Uterus (tissue), 2 donors: ENCODE results near the gene HMOX2.

Source experiments
- POLR2A ChIP-seq, 2 donors: fragments of 450-650 bp; IDR thresholded peaks; one replicate each; pipeline ENCODE4 v1.6.1; 2016; ENCODE audit warnings: antibody characterized with exemption in 2 of 2, mild to moderate bottlenecking in 1 of 2, moderate library complexity in 1 of 2
- TF ChIP-seq, protein P1 (sequence below), 4 experiments: fragments of 200-600 bp in 2 of 4; fragments of 450-650 bp in 2 of 4; sonication (generic) in 2 of 4; IDR thresholded peaks; one replicate each; pipeline ENCODE4 v1.5.1; 2016 to 2019; ENCODE audit warnings: antibody characterized with exemption in 4 of 4, mild to moderate bottlenecking in 2 of 4, moderate library complexity in 1 of 4

DNA sequence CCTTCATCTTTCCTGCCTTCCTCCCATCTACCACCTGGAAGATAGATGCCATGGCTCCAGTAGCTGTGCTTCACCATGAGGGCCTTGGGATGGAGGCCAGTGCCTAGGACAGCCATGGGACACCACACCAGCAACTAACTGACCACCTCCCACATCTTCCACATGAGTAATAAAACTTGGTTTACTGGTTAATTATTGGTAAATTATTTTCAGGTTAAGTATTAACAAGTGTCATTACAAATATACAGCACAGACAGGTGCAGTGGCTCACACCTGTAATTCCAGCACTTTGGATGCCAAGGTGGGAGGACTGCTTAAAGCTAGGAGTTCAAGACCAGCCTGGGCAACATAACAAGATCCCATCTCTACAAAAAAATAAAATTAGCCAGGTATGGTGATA lies 48.4 kb downstream of the HMOX2 start:
- TF ChIP-seq, protein P1, sequence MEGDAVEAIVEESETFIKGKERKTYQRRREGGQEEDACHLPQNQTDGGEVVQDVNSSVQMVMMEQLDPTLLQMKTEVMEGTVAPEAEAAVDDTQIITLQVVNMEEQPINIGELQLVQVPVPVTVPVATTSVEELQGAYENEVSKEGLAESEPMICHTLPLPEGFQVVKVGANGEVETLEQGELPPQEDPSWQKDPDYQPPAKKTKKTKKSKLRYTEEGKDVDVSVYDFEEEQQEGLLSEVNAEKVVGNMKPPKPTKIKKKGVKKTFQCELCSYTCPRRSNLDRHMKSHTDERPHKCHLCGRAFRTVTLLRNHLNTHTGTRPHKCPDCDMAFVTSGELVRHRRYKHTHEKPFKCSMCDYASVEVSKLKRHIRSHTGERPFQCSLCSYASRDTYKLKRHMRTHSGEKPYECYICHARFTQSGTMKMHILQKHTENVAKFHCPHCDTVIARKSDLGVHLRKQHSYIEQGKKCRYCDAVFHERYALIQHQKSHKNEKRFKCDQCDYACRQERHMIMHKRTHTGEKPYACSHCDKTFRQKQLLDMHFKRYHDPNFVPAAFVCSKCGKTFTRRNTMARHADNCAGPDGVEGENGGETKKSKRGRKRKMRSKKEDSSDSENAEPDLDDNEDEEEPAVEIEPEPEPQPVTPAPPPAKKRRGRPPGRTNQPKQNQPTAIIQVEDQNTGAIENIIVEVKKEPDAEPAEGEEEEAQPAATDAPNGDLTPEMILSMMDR (IDR thresholded peaks at IDR 0.05) = no peak
- no peak for TF ChIP-seq POLR2A (IDR thresholded peaks at IDR 0.05)
